ENCODE data around the gene CHST7.

DNA sequence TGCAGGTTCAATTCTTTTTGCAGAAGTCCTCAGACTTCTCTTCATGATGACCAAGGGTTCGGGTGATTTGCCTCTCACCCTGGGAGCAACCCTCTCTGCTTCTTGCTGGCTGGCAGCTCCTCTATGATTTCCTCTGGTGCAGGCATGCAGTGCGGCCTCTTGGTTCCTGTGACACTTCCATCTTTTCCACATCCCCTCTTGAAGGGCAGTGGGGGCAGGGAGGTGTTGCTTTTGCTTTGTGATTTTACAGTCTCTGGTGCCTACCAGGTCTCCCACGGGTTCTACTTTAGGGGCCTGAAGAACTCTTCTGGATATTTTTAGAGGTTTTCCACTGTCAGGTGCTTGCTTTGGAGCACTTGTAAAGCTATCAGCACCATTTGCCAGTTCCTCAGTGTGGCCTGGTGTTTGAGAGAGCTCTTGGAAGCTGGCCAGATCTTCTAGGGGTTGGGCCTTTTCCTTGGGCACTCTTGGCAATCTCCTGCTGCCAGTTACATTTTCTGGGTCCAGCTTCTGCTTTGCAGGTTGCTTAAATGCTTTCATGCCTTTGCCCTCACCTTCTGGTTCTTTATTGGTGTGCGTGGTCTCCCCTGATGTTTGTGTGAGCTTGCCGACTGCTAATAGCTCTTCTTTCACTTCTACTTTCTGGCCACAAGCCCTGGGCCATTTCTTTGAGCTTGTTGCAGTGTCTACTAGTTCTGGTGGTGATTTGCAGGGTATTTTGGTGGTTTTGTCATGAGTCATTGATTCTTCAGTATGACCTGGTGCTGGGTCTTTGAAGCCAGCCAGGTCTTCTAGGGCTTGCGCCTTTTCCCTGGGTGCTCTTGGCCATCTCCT is 11.5 kb upstream of the CHST7 start:
- TF ChIP-seq, protein P1, sequence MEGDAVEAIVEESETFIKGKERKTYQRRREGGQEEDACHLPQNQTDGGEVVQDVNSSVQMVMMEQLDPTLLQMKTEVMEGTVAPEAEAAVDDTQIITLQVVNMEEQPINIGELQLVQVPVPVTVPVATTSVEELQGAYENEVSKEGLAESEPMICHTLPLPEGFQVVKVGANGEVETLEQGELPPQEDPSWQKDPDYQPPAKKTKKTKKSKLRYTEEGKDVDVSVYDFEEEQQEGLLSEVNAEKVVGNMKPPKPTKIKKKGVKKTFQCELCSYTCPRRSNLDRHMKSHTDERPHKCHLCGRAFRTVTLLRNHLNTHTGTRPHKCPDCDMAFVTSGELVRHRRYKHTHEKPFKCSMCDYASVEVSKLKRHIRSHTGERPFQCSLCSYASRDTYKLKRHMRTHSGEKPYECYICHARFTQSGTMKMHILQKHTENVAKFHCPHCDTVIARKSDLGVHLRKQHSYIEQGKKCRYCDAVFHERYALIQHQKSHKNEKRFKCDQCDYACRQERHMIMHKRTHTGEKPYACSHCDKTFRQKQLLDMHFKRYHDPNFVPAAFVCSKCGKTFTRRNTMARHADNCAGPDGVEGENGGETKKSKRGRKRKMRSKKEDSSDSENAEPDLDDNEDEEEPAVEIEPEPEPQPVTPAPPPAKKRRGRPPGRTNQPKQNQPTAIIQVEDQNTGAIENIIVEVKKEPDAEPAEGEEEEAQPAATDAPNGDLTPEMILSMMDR (IDR thresholded peaks at IDR 0.05) = no peak
- TF ChIP-seq POLR2A (IDR thresholded peaks at IDR 0.05) = no peak
